ENCODE data around the gene AGBL1.

DNA sequence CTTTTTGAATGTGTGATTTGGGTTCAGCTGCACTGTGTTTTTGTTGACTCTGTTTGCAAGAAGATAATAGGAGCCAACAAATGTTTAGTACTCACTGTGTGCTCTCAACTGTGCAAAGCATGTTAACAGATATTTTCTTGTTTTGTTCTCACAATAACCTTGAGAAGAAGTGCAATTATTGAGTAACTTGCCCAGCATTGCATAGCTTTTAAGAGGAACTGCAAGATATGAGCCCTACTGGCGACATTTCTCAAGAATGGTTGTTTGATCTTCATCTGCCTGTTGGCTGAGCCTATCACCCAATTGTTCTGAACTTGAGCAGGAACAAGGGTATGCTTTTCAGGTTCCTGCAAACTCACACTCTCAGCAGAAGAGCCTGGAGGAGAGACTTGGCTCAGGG lies 43.4 kb upstream of the AGBL1 start:
- TF ChIP-seq, protein P1, sequence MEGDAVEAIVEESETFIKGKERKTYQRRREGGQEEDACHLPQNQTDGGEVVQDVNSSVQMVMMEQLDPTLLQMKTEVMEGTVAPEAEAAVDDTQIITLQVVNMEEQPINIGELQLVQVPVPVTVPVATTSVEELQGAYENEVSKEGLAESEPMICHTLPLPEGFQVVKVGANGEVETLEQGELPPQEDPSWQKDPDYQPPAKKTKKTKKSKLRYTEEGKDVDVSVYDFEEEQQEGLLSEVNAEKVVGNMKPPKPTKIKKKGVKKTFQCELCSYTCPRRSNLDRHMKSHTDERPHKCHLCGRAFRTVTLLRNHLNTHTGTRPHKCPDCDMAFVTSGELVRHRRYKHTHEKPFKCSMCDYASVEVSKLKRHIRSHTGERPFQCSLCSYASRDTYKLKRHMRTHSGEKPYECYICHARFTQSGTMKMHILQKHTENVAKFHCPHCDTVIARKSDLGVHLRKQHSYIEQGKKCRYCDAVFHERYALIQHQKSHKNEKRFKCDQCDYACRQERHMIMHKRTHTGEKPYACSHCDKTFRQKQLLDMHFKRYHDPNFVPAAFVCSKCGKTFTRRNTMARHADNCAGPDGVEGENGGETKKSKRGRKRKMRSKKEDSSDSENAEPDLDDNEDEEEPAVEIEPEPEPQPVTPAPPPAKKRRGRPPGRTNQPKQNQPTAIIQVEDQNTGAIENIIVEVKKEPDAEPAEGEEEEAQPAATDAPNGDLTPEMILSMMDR (optimal IDR thresholded peaks at IDR 0.05 in 1 of 3, IDR thresholded peaks at IDR 0.05 in 1 of 3, conservative IDR thresholded peaks at IDR 0.05 in 1 of 3; ENCODE audit: extremely low read depth in 1 of 3, insufficient read depth in 2 of 3, low read length in 3 of 3), result no peak
- TF ChIP-seq EZH2 (IDR thresholded peaks at IDR 0.05; ENCODE audit: low read length), result no peak
